HG03108 (cell line): ENCODE results near the gene DONSON.

Experiments
- ATAC-seq: cut with Tn5 transposase; IDR thresholded peaks from one replicate; pipeline ENCODE4 v1.9.1; 2021; ENCODE audit warnings: moderate library complexity; ENCODE audit not compliant: unreplicated experiment

Gene DONSON

GRCh38 chr21:33542640-33543504, 45.6 kb downstream of the DONSON start, which contains the start of gene SON:
Gene SON (plus strand): TSS chr21:33543038. CDS start chr21:33543093, 55 bp downstream.
- ATAC-seq, result peak; percentile 92

GRCh38 chr21:33541756-33542639, 46.5 kb downstream of the DONSON start, which contains the start of gene GART:
Gene GART (minus strand): TSS chr21:33542117. CDS start chr21:33539315, 2,802 bp downstream.
- peak; percentile 53 for ATAC-seq

GRCh38 chr21:33541105-33541711, 47.3 kb downstream of the DONSON start:
- no peak for ATAC-seq

GRCh38 chr21:33540711-33541104, 47.8 kb downstream of the DONSON start:
- no peak for ATAC-seq

GRCh38 chr21:33539616-33540015, 48.9 kb downstream of the DONSON start:
- no peak for ATAC-seq

GRCh38 chr21:33537212-33537611, 51.3 kb downstream of the DONSON start:
- no peak for ATAC-seq

GRCh38 chr21:33531007-33531406, 57.5 kb downstream of the DONSON start:
- ATAC-seq, result no peak
